H1 (cell line): Measurements from ENCODE around the gene WDR53. TPM values are rescaled to one million over a fixed set of nuclear protein-coding genes. Genes with fewer than 3 reads are reported as not detected.

Source experiments
- CBX5 ChIP-seq: fragments of 300-800, 300-1000 bp; sonication (generic); IDR thresholded peaks from 2 replicates; pipeline ENCODE4 v1.7.1; 2016; ENCODE audit warnings: antibody characterized with exemption, low read length, low read depth
- CHD7 ChIP-seq: fragments of 300-600 bp; sonication (generic); IDR thresholded peaks from 2 replicates; pipeline ENCODE4 v1.7.1; 2012; ENCODE audit warnings: low read length, moderate library complexity, mild to moderate bottlenecking, inconsistent platforms; ENCODE audit not compliant: insufficient replicate concordance
- GTF2F1 ChIP-seq: IDR thresholded peaks from 2 replicates; pipeline ENCODE4 v1.6.1; 2012; ENCODE audit warnings: low read depth, low read length, improper control_type of control experiment, borderline replicate concordance
- RNF2 ChIP-seq: fragments of 200-900, 300-1000 bp; sonication (generic); IDR thresholded peaks from 2 replicates; pipeline ENCODE4 v1.7.1; 2016; ENCODE audit warnings: borderline replicate concordance, low read depth, mild to moderate bottlenecking, antibody characterized with exemption, low read length; ENCODE audit not compliant: poor library complexity, severe bottlenecking; ENCODE audit errors: missing control alignments
- SAP30 ChIP-seq: fragments of 300-600 bp; sonication (generic); IDR thresholded peaks from 2 replicates; pipeline ENCODE4 v1.7.1; 2012; ENCODE audit warnings: low read length, moderate library complexity, mild to moderate bottlenecking, inconsistent platforms; ENCODE audit not compliant: insufficient read depth, insufficient replicate concordance
- SRF ChIP-seq: IDR thresholded peaks from 2 replicates; pipeline ENCODE4 v1.6.1; 2011; ENCODE audit warnings: mild to moderate bottlenecking, low read depth, low read length, moderate library complexity
- SUZ12 ChIP-seq: fragments of 200-600 bp; sonication (generic); IDR thresholded peaks from 2 replicates; pipeline ENCODE4 v1.6.1; 2012; ENCODE audit warnings: mild to moderate bottlenecking, inconsistent platforms, low read length, moderate library complexity, mixed read lengths
- TEAD4 ChIP-seq: IDR thresholded peaks from 2 replicates; pipeline ENCODE4 v1.6.1; 2012; ENCODE audit warnings: low read depth, low read length, inconsistent platforms, mixed read lengths
- USF2 ChIP-seq: IDR thresholded peaks from 2 replicates; pipeline ENCODE4 v1.6.1; 2011; ENCODE audit warnings: low read length, improper control_type of control experiment
- polyA plus RNA-seq, 7 experiments: library from polyadenylated mRNA; depleted of rRNA in 3 of 7; stranded (reverse) in 5 of 7; unstranded in 2 of 7; fragments of >200 nt in 5 of 7; fragments of 200-250 nt in 2 of 7; gene quantifications; 1 replicate in 5 of 7; 2 replicates in 1 of 7; 4 replicates in 1 of 7; pipeline versions ENCODE4 v1.2.1 to v1.2.3, GENCODE V29; 2011 to 2013; ENCODE audit warnings: missing spikeins in 2 of 7, mixed read lengths in 2 of 7
- total RNA-seq: library from RNA; stranded (reverse); fragmentation: NEBNext Ultra II Directional; extraction: Animal tissue kit (Norgen Biotek cat#: 25700); gene quantifications from 2 replicates; pipeline ENCODE4 v1.2.1, GENCODE V29; 2021

The WDR53 gene
- total and polyA plus RNA-seq, 2 of the 8 experiments (the other 6 are each of a cell fraction or from before 2014, with no cell fraction given) = 7.4 to 18.8 TPM

GRCh38 chr3:196528639-196529233 is 39.6 kb downstream of the WDR53 start (continued):
- no peak for TF ChIP-seq CHD7
- TF ChIP-seq CBX5 = no peak
- TF ChIP-seq TEAD4 = no peak
- TF ChIP-seq GTF2F1 = no peak
- TF ChIP-seq SAP30 = no peak
- TF ChIP-seq USF2 = no peak
- no peak for TF ChIP-seq SRF
- TF ChIP-seq RNF2 = no peak
- no peak for TF ChIP-seq SUZ12
